Measurements from ENCODE around the gene RNASEL.

- TF ChIP-seq CTCF (IDR thresholded peaks at IDR 0.05) (peak; percentile 88), EZH2phosphoT487 (IDR thresholded peaks at IDR 0.05; ENCODE audit: borderline replicate concordance, low read depth) (no peak)
These were observed 12.3 kb upstream of the RNASEL start for GRCh38 chr1:182601416-182601786.
